HS-27A (cell line): Measurements from ENCODE around the gene KLHDC9.
"Not testable (repeated sequence)": the region's sequence is repeated elsewhere in the genome, so short reads cannot be mapped to it uniquely, and the experiment has no call there.

Experiments
- DNase-seq: peaks from one replicate; pipeline ENCODE4 v3.0.0-alpha.2; 2012; ENCODE audit warnings: low read depth, missing footprints

Gene KLHDC9

GRCh38 chr1:161096015-161096414 lies 2.1 kb upstream of the KLHDC9 start:
- DNase-seq = no peak

- no peak for DNase-seq
Measured at GRCh38 chr1:161096530-161096929, 1.6 kb upstream of the KLHDC9 start.

- DNase-seq = no peak
Measured at GRCh38 chr1:161099090-161099802, 1.1 kb downstream of the KLHDC9 start.

GRCh38 chr1:161100556-161100955 lies 2.4 kb downstream of the KLHDC9 start:
- DNase-seq = no peak

- DNase-seq = no peak
Measured at GRCh38 chr1:161106431-161106830, 8.3 kb downstream of the KLHDC9 start.

- no peak for DNase-seq
Measured at GRCh38 chr1:161111117-161111516, 13.0 kb downstream of the KLHDC9 start.

- no peak for DNase-seq
Measured at GRCh38 chr1:161111527-161111926, 13.4 kb downstream of the KLHDC9 start.

- no peak for DNase-seq
Measured at GRCh38 chr1:161113915-161114314, 15.8 kb downstream of the KLHDC9 start.

GRCh38 chr1:161114556-161114955 lies 16.4 kb downstream of the KLHDC9 start:
- no peak for DNase-seq

- peak; percentile 65 for DNase-seq
Measured at GRCh38 chr1:161115132-161115711, 17.1 kb downstream of the KLHDC9 start.

GRCh38 chr1:161115961-161116360 lies 17.8 kb downstream of the KLHDC9 start:
- DNase-seq = not testable (repeated sequence)

- DNase-seq = peak; percentile 48
Measured at GRCh38 chr1:161117759-161118581, 19.8 kb downstream of the KLHDC9 start, which contains the start of the genes NIT1 and PFDN2. NIT1 (plus strand) TSS chr1:161118105; CDS start chr1:161118177, 72 bp downstream. PFDN2 (minus strand) TSS chr1:161118037; CDS start chr1:161118026, 11 bp downstream.

GRCh38 chr1:161119092-161119903 lies 21.1 kb downstream of the KLHDC9 start:
- no peak for DNase-seq

- no peak for DNase-seq
Measured at GRCh38 chr1:161121042-161121650, 23.0 kb downstream of the KLHDC9 start.

- no peak for DNase-seq
Measured at GRCh38 chr1:161121834-161122233, 23.7 kb downstream of the KLHDC9 start.

- no peak for DNase-seq
Measured at GRCh38 chr1:161122967-161123366, 24.8 kb downstream of the KLHDC9 start.

GRCh38 chr1:161127649-161128048 lies 29.5 kb downstream of the KLHDC9 start:
- no peak for DNase-seq

- DNase-seq = no peak
Measured at GRCh38 chr1:161128591-161129420, 30.6 kb downstream of the KLHDC9 start.

- DNase-seq = no peak
Measured at GRCh38 chr1:161130266-161130665, 32.1 kb downstream of the KLHDC9 start.
